Keratinocyte (primary cell): ENCODE results near the gene AFG1L.

Experiments
- EZH2 ChIP-seq: IDR thresholded peaks from one replicate; pipeline ENCODE4 v1.6.1; 2012; ENCODE audit warnings: inconsistent platforms, mild to moderate bottlenecking, low read length, moderate library complexity
- TF ChIP-seq, protein P1 (sequence below), 3 experiments: IDR thresholded peaks in 1 of 3; conservative IDR thresholded peaks in 1 of 3; optimal IDR thresholded peaks in 1 of 3; 2 replicates in 2 of 3; 3 replicates in 1 of 3; pipeline versions ENCODE3 to v1.5.1; 2011; ENCODE audit warnings: low read length in 3 of 3, mild to moderate bottlenecking in 3 of 3, moderate library complexity in 2 of 3, control low read depth in 1 of 3, inconsistent platforms in 1 of 3; ENCODE audit not compliant: insufficient read depth in 2 of 3; ENCODE audit errors: extremely low read depth in 1 of 3

DNA sequence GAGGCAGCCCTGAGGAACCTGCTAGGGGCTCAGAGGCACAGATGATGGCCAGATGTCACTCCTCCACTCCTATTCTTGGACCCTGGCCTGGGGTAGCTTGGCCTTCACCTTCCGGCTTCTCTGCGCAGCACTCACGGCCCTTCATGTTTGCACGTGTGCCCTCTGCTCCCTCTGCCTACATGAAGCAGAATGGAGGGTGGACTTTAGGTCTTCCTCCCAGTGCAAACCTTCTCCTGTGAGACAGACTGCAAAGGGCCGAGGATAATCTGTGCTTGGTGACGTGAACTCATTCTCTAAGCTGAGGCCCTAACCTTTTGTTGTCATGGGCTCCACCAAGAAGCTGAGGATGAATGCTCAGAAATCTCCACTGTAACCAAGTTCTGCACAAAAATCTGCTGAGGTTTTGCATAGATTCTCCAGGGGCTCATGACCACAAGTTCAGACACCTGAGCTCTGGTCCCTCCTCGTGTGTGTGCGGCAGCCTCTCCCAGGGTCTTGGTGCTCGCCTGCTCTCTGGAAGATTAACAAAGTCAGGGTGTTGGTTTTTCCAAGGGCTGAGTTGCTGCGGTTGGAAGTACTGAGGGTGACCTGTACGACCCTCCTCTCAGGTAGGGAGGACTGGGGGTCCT, 240.4 kb downstream of the AFG1L start:
- TF ChIP-seq, protein P1, sequence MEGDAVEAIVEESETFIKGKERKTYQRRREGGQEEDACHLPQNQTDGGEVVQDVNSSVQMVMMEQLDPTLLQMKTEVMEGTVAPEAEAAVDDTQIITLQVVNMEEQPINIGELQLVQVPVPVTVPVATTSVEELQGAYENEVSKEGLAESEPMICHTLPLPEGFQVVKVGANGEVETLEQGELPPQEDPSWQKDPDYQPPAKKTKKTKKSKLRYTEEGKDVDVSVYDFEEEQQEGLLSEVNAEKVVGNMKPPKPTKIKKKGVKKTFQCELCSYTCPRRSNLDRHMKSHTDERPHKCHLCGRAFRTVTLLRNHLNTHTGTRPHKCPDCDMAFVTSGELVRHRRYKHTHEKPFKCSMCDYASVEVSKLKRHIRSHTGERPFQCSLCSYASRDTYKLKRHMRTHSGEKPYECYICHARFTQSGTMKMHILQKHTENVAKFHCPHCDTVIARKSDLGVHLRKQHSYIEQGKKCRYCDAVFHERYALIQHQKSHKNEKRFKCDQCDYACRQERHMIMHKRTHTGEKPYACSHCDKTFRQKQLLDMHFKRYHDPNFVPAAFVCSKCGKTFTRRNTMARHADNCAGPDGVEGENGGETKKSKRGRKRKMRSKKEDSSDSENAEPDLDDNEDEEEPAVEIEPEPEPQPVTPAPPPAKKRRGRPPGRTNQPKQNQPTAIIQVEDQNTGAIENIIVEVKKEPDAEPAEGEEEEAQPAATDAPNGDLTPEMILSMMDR (optimal IDR thresholded peaks at IDR 0.05 in 1 of 3, IDR thresholded peaks at IDR 0.05 in 1 of 3, conservative IDR thresholded peaks at IDR 0.05 in 1 of 3; ENCODE audit: extremely low read depth in 1 of 3, insufficient read depth in 2 of 3, low read length in 3 of 3): no peak
- no peak for TF ChIP-seq EZH2
